Activated T-helper 17 cell treated with anti-CD3 and anti-CD28 coated beads, Interleukin-2, amount 50 U/mL, for 72 hours (primary cell): ENCODE measurements around the gene ZNF160. TPM values are rescaled to one million over a fixed set of nuclear protein-coding genes. Genes with fewer than 3 reads are reported as not detected.
"Not testable (repeated sequence)": the region's sequence is repeated elsewhere in the genome, so short reads cannot be mapped to it uniquely, and the experiment has no call there.

Experiments used
- ATAC-seq: fragments of 150-1000 bp; cut with Tn5 transposase; replicated peaks from 2 replicates; pipeline ENCODE4 v1.10.0; 2021; ENCODE audit warnings: mild to moderate bottlenecking, moderate library complexity
- H3K27ac Mint-ChIP-seq: one replicate; pipeline ENCODE4 v1.8.0; 2022; ENCODE audit warnings: mixed read lengths
- H3K27me3 Mint-ChIP-seq: one replicate; pipeline ENCODE4 v1.8.0; 2022; ENCODE audit warnings: mixed read lengths
- H3K36me3 Mint-ChIP-seq: one replicate; pipeline ENCODE4 v1.8.0; 2022; ENCODE audit warnings: low read depth, mild to moderate bottlenecking, mixed read lengths
- H3K4me1 Mint-ChIP-seq: one replicate; pipeline ENCODE4 v1.8.0; 2022; ENCODE audit warnings: mixed read lengths
- H3K4me3 Mint-ChIP-seq: one replicate; pipeline ENCODE4 v1.8.0; 2022; ENCODE audit warnings: mild to moderate bottlenecking, mixed read lengths
- H3K9me3 Mint-ChIP-seq: one replicate; pipeline ENCODE4 v1.8.0; 2022; ENCODE audit warnings: mixed read lengths
- total RNA-seq, 2 donors: library from RNA; stranded (reverse); gene quantifications; one replicate each; pipeline ENCODE4 v1.2.3, GENCODE V29; 2022

The ZNF160 gene
- total RNA-seq, 2 donors from 2014 or later = 24.0 to 102 TPM

GRCh38 chr19:53076984-53077383 lies 26.2 kb downstream of the ZNF160 start:
- Mint-ChIP-seq H3K4me1 (no peaks in the 10 kb centered on the region), H3K9me3 (peaks cover 38% of the 10 kb centered on the region), H3K27me3 (no peaks in the 10 kb centered on the region), H3K27ac (no peak overlapping the region), H3K36me3 (peaks cover 100% of the 10 kb centered on the region), H3K4me3 (no peak overlapping the region)
- no peak for ATAC-seq

GRCh38 chr19:53068834-53069233 lies 34.4 kb downstream of the ZNF160 start:
- H3K4me1 Mint-ChIP-seq = no peaks in the 10 kb centered on the region
- H3K9me3 Mint-ChIP-seq = peaks cover 44% of the 10 kb centered on the region
- H3K4me3 Mint-ChIP-seq = no peak overlapping the region
- H3K27ac Mint-ChIP-seq = no peak overlapping the region
- no peak for ATAC-seq
- H3K36me3 Mint-ChIP-seq = peaks cover 69% of the 10 kb centered on the region
- H3K27me3 Mint-ChIP-seq = no peaks in the 10 kb centered on the region

- H3K27ac Mint-ChIP-seq = no peak overlapping the region
- H3K27me3 Mint-ChIP-seq = no peaks in the 10 kb centered on the region
- H3K9me3 Mint-ChIP-seq = peaks cover 47% of the 10 kb centered on the region
- no peak overlapping the region for H3K4me3 Mint-ChIP-seq
- ATAC-seq = no peak
- H3K36me3 Mint-ChIP-seq = peaks cover 62% of the 10 kb centered on the region
- no peaks in the 10 kb centered on the region for H3K4me1 Mint-ChIP-seq
Observed at GRCh38 chr19:53068199-53068598, 35.0 kb downstream of the ZNF160 start.

- H3K4me1 Mint-ChIP-seq = no peaks in the 10 kb centered on the region
- ATAC-seq = no peak
- H3K4me3 Mint-ChIP-seq = no peak overlapping the region
- peaks cover 4% of the 10 kb centered on the region for H3K36me3 Mint-ChIP-seq
- peaks cover 11% of the 10 kb centered on the region for H3K9me3 Mint-ChIP-seq
- peaks cover 3% of the 10 kb centered on the region for H3K27me3 Mint-ChIP-seq
- H3K27ac Mint-ChIP-seq = no peak overlapping the region
Observed at GRCh38 chr19:53057904-53058580, 45.2 kb downstream of the ZNF160 start.

- Mint-ChIP-seq H3K27me3 (peaks cover 3% of the 10 kb centered on the region), H3K4me3 (no peak overlapping the region), H3K36me3 (peaks cover 4% of the 10 kb centered on the region), H3K4me1 (no peaks in the 10 kb centered on the region), H3K9me3 (peaks cover 13% of the 10 kb centered on the region), H3K27ac (no peak overlapping the region)
- ATAC-seq = no peak
Observed at GRCh38 chr19:53055117-53055516, 48.1 kb downstream of the ZNF160 start.

- Mint-ChIP-seq H3K4me1 (no peaks in the 10 kb centered on the region), H3K9me3 (peaks cover 17% of the 10 kb centered on the region), H3K27ac (no peak overlapping the region), H3K36me3 (no peaks in the 10 kb centered on the region), H3K27me3 (no peaks in the 10 kb centered on the region), H3K4me3 (no peak overlapping the region)
- ATAC-seq = no peak
Observed at GRCh38 chr19:53047379-53047778, 55.8 kb downstream of the ZNF160 start.

- H3K4me3 Mint-ChIP-seq = no peak overlapping the region
- H3K27ac Mint-ChIP-seq = no peak overlapping the region
- no peaks in the 10 kb centered on the region for H3K4me1 Mint-ChIP-seq
- H3K36me3 Mint-ChIP-seq = no peaks in the 10 kb centered on the region
- no peaks in the 10 kb centered on the region for H3K27me3 Mint-ChIP-seq
- H3K9me3 Mint-ChIP-seq = peaks cover 14% of the 10 kb centered on the region
- ATAC-seq = no peak
Observed at GRCh38 chr19:53045536-53045935, 57.7 kb downstream of the ZNF160 start.

GRCh38 chr19:53041366-53041765 lies 61.9 kb downstream of the ZNF160 start:
- H3K36me3 Mint-ChIP-seq = no peaks in the 10 kb centered on the region
- ATAC-seq = no peak
- no peak overlapping the region for H3K27ac Mint-ChIP-seq
- no peaks in the 10 kb centered on the region for H3K4me1 Mint-ChIP-seq
- H3K9me3 Mint-ChIP-seq = peaks cover 14% of the 10 kb centered on the region
- no peak overlapping the region for H3K4me3 Mint-ChIP-seq
- peaks cover 12% of the 10 kb centered on the region for H3K27me3 Mint-ChIP-seq

- H3K9me3 Mint-ChIP-seq = peaks cover 23% of the 10 kb centered on the region
- ATAC-seq = no peak
Observed at GRCh38 chr19:53037101-53038097, 65.8 kb downstream of the ZNF160 start.

GRCh38 chr19:53034948-53035675 lies 68.1 kb downstream of the ZNF160 start:
- Mint-ChIP-seq H3K27ac (no peak overlapping the region), H3K36me3 (no peaks in the 10 kb centered on the region), H3K4me1 (no peaks in the 10 kb centered on the region), H3K27me3 (peaks cover 21% of the 10 kb centered on the region), H3K4me3 (no peak overlapping the region), H3K9me3 (peaks cover 20% of the 10 kb centered on the region)
- ATAC-seq = no peak

More at GRCh38 chr19:53037101-53038097, 65.8 kb downstream of the ZNF160 start:
- H3K36me3 Mint-ChIP-seq = no peaks in the 10 kb centered on the region
- peak overlapping the region; percentile 1 for H3K4me3 Mint-ChIP-seq
- H3K27ac Mint-ChIP-seq = no peak overlapping the region
- H3K27me3 Mint-ChIP-seq = peaks cover 21% of the 10 kb centered on the region
- no peaks in the 10 kb centered on the region for H3K4me1 Mint-ChIP-seq

- H3K4me1 Mint-ChIP-seq = no peaks in the 10 kb centered on the region
- no peak for ATAC-seq
- H3K27me3 Mint-ChIP-seq = peaks cover 21% of the 10 kb centered on the region
- H3K27ac Mint-ChIP-seq = no peak overlapping the region
- peaks cover 26% of the 10 kb centered on the region for H3K9me3 Mint-ChIP-seq
- no peaks in the 10 kb centered on the region for H3K36me3 Mint-ChIP-seq
- H3K4me3 Mint-ChIP-seq = no peak overlapping the region
Observed at GRCh38 chr19:53034054-53034453, 69.2 kb downstream of the ZNF160 start.

- H3K36me3 Mint-ChIP-seq, H3K27ac Mint-ChIP-seq, ATAC-seq, H3K4me1 Mint-ChIP-seq, H3K27me3 Mint-ChIP-seq, H3K9me3 Mint-ChIP-seq, H3K4me3 Mint-ChIP-seq: not testable (repeated sequence)
Observed at GRCh38 chr19:53028306-53028705, 74.9 kb downstream of the ZNF160 start.

GRCh38 chr19:53019684-53020083 lies 83.5 kb downstream of the ZNF160 start:
- Mint-ChIP-seq H3K9me3 (peaks cover 18% of the 10 kb centered on the region), H3K36me3 (no peaks in the 10 kb centered on the region), H3K4me1 (no peaks in the 10 kb centered on the region), H3K27ac (no peak overlapping the region), H3K27me3 (no peaks in the 10 kb centered on the region), H3K4me3 (no peak overlapping the region)
- no peak for ATAC-seq
